ENCODE measurements around the gene CDH4.
A peak's percentile ranks its signal among the peaks of the same experiment; 100 is the strongest.

CDH4 gene

DNA sequence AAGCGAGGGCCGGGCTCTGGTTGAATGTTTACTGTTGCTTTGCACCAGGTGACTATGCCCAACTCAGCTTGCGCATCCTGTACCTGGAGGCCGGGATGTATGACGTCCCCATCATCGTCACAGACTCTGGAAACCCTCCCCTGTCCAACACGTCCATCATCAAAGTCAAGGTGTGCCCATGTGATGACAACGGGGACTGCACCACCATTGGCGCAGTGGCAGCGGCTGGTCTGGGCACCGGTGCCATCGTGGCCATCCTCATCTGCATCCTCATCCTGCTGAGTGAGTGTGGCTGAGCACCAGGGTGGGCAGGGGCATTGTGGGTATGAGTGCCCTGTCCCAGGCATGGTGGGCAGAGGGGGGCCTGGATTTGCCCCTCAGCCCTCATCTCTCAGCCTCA is 677.5 kb downstream of the CDH4 start (continued):
- TF ChIP-seq ZNF510 (tag by site-specific recombination; IDR thresholded peaks at IDR 0.05; ENCODE audit: insufficient replicate concordance), result no peak
- TF ChIP-seq, protein P1, sequence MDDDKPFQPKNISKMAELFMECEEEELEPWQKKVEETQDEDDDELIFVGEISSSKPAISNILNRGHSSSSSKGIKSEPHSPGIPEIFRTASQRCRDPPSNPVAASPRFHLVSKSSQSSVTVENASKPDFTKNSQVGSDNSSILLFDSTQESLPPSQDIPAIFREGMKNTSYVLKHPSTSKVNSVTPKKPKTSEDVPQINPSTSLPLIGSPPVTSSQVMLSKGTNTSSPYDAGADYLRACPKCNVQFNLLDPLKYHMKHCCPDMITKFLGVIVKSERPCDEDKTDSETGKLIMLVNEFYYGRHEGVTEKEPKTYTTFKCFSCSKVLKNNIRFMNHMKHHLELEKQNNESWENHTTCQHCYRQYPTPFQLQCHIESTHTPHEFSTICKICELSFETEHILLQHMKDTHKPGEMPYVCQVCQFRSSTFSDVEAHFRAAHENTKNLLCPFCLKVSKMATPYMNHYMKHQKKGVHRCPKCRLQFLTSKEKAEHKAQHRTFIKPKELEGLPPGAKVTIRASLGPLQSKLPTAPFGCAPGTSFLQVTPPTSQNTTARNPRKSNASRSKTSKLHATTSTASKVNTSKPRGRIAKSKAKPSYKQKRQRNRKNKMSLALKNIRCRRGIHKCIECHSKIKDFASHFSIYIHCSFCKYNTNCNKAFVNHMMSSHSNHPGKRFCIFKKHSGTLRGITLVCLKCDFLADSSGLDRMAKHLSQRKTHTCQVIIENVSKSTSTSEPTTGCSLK (tag by site-specific recombination; IDR thresholded peaks at IDR 0.05), result no peak
- TF ChIP-seq GLI4 (tag by site-specific recombination; IDR thresholded peaks at IDR 0.05), result no peak
- TF ChIP-seq, protein P2, sequence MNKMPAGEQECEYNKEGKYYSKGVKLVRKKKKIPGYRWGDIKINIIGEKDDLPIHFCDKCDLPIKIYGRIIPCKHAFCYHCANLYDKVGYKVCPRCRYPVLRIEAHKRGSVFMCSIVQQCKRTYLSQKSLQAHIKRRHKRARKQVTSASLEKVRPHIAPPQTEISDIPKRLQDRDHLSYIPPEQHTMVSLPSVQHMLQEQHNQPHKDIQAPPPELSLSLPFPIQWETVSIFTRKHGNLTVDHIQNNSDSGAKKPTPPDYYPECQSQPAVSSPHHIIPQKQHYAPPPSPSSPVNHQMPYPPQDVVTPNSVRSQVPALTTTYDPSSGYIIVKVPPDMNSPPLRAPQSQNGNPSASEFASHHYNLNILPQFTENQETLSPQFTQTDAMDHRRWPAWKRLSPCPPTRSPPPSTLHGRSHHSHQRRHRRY (tag by site-specific recombination; IDR thresholded peaks at IDR 0.05), result no peak

DNA sequence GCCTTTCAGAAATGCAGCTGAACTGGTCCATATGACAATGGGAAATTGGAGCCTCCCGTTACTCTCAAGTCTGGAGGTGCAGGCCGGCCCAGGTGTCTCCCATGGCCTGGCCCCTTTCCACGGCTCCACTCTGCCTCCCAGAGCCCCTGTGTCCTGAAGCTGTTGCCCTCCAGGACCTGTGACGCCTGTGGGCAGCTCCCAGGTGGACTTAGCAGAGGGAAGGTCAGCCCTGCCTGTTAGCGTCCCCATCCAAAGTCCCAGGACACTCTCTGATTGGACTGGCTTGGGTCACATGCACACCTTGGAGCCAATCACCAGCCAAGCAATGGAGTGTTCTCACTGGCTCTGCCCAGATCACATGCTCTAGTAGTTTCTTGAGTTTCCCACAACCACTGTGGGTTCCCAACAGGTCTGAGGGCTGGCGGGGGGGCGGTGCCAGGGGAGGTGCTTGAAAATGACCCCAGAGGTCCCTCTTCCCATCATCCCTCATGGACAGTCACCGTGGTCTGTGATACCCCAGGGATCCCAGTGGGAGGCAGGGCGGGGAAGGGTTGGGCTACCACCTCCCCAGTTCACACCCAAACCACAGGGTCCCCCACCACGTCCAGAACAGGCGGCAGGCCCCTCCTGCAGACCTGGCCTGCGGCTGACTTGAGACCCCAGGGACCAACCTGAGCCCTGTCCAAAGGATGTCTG is 678.1 kb downstream of the CDH4 start:
- Histone ChIP-seq H3K4me1 (ENCODE audit: control insufficient read depth, insufficient read depth, low read length) (no peaks in the 10 kb centered on the region), H3K27ac (ENCODE audit: extremely low read depth, low read depth, low read length) (no peak overlapping the region), H3K9me3 (ENCODE audit: control insufficient read depth, insufficient read depth, low read depth, low read length) (no peaks in the 10 kb centered on the region), H3K36me3 (ENCODE audit: control insufficient read depth in 2 of 2, insufficient read depth in 1 of 2, low read length in 2 of 2) (no peaks in the 10 kb centered on the region), H3K4me3 (ENCODE audit: low read depth, low read length) (no peak overlapping the region)
- POLR2A ChIA-PET, result no interaction called here
- CTCF ChIA-PET, result no interaction called here
- TF ChIP-seq ZNF292 (tag by site-specific recombination; IDR thresholded peaks at IDR 0.05; ENCODE audit: borderline replicate concordance, low read depth) (no peak), KLF1 (tag by site-specific recombination; IDR thresholded peaks at IDR 0.05) (peak; percentile 62; the same call in 1 of the 2 replicates)

DNA sequence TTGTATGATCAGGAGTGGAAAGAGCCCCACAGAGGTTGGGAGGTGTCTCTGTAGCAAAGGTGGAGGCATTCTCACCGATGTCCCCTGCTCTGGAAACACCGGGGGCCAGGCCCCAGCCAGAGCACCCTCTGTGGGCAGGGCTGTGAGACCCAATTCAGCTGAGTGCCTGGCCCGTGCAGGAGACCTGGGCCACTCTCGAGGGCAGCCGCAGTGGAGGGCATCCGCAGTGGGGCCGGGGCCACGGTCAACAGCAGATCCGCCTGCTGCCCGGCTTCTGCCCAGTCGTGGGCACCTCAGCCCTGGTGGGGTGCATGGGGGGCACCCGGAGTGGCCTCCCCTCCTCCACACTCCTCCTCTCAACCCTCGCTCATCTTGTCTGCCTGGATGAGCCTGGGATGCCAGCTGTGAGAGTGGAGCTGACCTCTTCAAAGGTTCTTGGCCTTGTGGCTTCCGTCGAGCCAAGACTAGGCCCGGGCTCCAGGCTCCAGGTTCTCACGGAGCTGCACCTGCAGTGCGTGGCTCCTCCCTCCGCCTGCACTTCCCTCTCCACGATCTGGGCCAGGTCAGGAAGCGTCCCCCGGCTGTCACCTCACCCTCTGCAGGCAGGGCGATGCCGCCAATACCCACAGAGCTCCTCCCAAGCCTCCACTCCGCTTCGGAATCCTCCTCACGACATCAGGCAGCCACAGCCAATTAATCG is 678.9 kb downstream of the CDH4 start:
- ChIA-PET POLR2A (no interaction called here), CTCF (no interaction called here)
- Histone ChIP-seq H3K4me1 (ENCODE audit: control insufficient read depth, insufficient read depth, low read length) (no peaks in the 10 kb centered on the region), H3K4me3 (ENCODE audit: low read depth, low read length) (no peak overlapping the region), H3K36me3 (ENCODE audit: control insufficient read depth in 2 of 2, insufficient read depth in 1 of 2, low read length in 2 of 2) (no peaks in the 10 kb centered on the region), H3K27ac (ENCODE audit: extremely low read depth, low read depth, low read length) (no peak overlapping the region), H3K9me3 (ENCODE audit: control insufficient read depth, insufficient read depth, low read depth, low read length) (no peaks in the 10 kb centered on the region)
- TF ChIP-seq KLF16 (tag by site-specific recombination; IDR thresholded peaks at IDR 0.05) (no peak), ZNF112 (tag by site-specific recombination; IDR thresholded peaks at IDR 0.05) (no peak), BCL11A (tag by site-specific recombination; IDR thresholded peaks at IDR 0.05; ENCODE audit: low read depth) (no peak), TCF7L2 (IDR thresholded peaks at IDR 0.05; ENCODE audit: borderline replicate concordance, low read depth, low read length) (no peak), ZNF146 (tag by site-specific recombination; IDR thresholded peaks at IDR 0.05) (no peak), SP3 (tag by site-specific recombination; IDR thresholded peaks at IDR 0.05) (no peak)
- TF ChIP-seq, protein P3, sequence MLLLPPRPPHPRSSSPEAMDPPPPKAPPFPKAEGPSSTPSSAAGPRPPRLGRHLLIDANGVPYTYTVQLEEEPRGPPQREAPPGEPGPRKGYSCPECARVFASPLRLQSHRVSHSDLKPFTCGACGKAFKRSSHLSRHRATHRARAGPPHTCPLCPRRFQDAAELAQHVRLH (tag by site-specific recombination; IDR thresholded peaks at IDR 0.05), result no peak
- TF ChIP-seq, protein P4, sequence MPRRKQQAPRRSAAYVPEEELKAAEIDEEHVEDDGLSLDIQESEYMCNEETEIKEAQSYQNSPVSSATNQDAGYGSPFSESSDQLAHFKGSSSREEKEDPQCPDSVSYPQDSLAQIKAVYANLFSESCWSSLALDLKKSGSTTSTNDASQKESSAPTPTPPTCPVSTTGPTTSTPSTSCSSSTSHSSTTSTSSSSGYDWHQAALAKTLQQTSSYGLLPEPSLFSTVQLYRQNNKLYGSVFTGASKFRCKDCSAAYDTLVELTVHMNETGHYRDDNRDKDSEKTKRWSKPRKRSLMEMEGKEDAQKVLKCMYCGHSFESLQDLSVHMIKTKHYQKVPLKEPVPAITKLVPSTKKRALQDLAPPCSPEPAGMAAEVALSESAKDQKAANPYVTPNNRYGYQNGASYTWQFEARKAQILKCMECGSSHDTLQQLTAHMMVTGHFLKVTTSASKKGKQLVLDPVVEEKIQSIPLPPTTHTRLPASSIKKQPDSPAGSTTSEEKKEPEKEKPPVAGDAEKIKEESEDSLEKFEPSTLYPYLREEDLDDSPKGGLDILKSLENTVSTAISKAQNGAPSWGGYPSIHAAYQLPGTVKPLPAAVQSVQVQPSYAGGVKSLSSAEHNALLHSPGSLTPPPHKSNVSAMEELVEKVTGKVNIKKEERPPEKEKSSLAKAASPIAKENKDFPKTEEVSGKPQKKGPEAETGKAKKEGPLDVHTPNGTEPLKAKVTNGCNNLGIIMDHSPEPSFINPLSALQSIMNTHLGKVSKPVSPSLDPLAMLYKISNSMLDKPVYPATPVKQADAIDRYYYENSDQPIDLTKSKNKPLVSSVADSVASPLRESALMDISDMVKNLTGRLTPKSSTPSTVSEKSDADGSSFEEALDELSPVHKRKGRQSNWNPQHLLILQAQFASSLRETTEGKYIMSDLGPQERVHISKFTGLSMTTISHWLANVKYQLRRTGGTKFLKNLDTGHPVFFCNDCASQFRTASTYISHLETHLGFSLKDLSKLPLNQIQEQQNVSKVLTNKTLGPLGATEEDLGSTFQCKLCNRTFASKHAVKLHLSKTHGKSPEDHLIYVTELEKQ (tag by site-specific recombination; IDR thresholded peaks at IDR 0.05; ENCODE audit: borderline replicate concordance), result no peak
- TF ChIP-seq, protein P5, sequence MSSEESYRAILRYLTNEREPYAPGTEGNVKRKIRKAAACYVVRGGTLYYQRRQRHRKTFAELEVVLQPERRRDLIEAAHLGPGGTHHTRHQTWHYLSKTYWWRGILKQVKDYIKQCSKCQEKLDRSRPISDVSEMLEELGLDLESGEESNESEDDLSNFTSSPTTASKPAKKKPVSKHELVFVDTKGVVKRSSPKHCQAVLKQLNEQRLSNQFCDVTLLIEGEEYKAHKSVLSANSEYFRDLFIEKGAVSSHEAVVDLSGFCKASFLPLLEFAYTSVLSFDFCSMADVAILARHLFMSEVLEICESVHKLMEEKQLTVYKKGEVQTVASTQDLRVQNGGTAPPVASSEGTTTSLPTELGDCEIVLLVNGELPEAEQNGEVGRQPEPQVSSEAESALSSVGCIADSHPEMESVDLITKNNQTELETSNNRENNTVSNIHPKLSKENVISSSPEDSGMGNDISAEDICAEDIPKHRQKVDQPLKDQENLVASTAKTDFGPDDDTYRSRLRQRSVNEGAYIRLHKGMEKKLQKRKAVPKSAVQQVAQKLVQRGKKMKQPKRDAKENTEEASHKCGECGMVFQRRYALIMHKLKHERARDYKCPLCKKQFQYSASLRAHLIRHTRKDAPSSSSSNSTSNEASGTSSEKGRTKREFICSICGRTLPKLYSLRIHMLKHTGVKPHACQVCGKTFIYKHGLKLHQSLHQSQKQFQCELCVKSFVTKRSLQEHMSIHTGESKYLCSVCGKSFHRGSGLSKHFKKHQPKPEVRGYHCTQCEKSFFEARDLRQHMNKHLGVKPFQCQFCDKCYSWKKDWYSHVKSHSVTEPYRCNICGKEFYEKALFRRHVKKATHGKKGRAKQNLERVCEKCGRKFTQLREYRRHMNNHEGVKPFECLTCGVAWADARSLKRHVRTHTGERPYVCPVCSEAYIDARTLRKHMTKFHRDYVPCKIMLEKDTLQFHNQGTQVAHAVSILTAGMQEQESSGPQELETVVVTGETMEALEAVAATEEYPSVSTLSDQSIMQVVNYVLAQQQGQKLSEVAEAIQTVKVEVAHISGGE (tag by site-specific recombination; conservative IDR thresholded peaks at IDR 0.05; ENCODE audit: low read depth), result no peak
- TF ChIP-seq, protein P6, sequence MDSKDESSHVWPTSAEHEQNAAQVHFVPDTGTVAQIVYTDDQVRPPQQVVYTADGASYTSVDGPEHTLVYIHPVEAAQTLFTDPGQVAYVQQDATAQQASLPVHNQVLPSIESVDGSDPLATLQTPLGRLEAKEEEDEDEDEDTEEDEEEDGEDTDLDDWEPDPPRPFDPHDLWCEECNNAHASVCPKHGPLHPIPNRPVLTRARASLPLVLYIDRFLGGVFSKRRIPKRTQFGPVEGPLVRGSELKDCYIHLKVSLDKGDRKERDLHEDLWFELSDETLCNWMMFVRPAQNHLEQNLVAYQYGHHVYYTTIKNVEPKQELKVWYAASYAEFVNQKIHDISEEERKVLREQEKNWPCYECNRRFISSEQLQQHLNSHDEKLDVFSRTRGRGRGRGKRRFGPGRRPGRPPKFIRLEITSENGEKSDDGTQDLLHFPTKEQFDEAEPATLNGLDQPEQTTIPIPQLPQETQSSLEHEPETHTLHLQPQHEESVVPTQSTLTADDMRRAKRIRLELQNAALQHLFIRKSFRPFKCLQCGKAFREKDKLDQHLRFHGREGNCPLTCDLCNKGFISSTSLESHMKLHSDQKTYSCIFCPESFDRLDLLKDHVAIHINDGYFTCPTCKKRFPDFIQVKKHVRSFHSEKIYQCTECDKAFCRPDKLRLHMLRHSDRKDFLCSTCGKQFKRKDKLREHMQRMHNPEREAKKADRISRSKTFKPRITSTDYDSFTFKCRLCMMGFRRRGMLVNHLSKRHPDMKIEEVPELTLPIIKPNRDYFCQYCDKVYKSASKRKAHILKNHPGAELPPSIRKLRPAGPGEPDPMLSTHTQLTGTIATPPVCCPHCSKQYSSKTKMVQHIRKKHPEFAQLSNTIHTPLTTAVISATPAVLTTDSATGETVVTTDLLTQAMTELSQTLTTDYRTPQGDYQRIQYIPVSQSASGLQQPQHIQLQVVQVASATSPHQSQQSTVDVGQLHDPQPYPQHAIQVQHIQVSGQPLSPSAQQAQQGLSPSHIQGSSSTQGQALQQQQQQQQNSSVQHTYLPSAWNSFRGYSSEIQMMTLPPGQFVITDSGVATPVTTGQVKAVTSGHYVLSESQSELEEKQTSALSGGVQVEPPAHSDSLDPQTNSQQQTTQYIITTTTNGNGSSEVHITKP (tag by site-specific recombination; IDR thresholded peaks at IDR 0.05), result no peak
